TTC549 (cell line): ENCODE measurements around the gene CFP.

Source experiments
- FAIRE-seq: peaks from 2 replicates; lab custom pipeline; 2012; peaks lifted over from hg19 to GRCh38; lab: Jason Lieb, UNC

Gene CFP

DNA sequence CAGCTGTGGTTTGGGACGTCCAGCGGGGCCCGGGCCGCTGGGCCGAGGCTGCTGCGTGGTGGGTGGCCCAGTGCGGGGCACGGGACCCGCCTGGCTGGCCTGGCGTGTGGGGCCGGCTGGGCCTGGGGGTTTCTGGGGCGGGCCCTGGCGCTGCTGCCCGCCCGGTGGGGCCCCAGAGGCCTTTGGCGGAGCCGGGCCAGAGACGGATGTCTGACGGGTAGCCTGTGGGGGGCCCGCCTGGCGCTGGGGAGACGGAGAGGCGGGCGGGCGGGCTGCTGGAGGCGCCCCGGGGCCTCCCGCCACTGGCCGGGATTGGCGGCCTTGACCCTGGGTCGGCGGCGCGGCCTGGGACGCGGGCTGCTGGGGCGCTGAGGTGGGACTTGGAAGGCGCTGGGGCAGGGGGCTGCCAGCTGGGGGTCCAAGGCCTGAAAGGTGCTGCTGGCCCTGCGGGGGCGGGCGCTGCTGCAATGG, 55.6 kb downstream of the CFP start:
- FAIRE-seq, result no peak

DNA sequence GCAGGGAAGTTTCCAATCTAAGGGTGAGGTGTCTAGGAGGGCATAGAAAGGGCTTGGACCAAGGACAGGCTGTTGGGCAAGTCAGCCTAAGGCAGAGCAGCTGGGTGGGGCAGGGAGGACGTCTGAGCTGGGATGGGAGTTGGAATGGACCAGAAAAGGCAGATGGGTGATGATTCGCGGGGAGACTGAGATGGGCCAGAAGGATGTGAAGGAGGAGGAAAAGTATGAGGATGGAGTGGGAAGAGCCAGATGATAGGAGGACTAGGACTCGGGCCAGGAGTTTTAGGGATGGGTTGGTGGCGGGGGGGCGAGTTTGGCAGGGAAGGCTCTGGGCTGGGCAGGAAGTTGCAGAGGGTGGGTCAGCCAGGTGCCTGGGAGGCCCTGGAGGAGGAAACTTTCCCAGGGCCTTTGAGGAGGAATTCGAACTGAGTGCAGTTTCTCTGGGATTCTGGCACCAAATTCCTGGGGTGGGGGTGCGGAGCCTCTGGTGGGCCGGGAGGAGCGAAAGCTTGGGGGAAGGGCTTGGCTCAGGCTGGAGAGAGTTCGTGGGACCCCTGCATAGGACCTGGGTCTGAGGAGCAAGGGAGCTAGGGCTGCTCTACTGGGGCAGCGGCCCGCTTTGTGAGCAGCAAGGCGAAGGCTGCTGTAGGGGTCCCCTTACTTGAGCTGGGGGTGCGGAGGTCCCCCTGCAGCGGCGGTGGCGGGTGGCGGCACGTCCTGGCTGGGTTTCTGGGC, 56.2 kb downstream of the CFP start:
- FAIRE-seq, result no peak
